Effector memory CD8-positive, alpha-beta T cell (primary cell): Measurements from ENCODE around the gene CREB3L2.

Source experiments
- ATAC-seq: fragments of 150-1000 bp; cut with Tn5 transposase; replicated peaks from 2 replicates; pipeline ENCODE4 v1.10.0; 2021; ENCODE audit warnings: mild to moderate bottlenecking, moderate library complexity
- DNase-seq, 3 experiments: peaks; one replicate each; pipeline ENCODE4 v3.0.0; 2021
- H3K27ac Mint-ChIP-seq, 2 donors: one replicate each; pipeline ENCODE4 v1.8.0; 2022; ENCODE audit warnings: mild to moderate bottlenecking in 2 of 2, mixed read lengths in 2 of 2, moderate library complexity in 2 of 2
- H3K27me3 Mint-ChIP-seq, 2 donors: one replicate each; pipeline ENCODE4 v1.8.0; 2022; ENCODE audit warnings: mixed read lengths in 2 of 2
- H3K36me3 Mint-ChIP-seq: one replicate; pipeline ENCODE4 v1.8.0; 2022; ENCODE audit warnings: mild to moderate bottlenecking, moderate library complexity, mixed read lengths; ENCODE audit not compliant: insufficient read depth
- H3K4me1 Mint-ChIP-seq, 2 donors: one replicate each; pipeline ENCODE4 v1.8.0; 2022; ENCODE audit warnings: low read depth in 2 of 2, mixed read lengths in 2 of 2
- H3K4me3 Mint-ChIP-seq, 2 donors: one replicate each; pipeline ENCODE4 v1.8.0; 2022; ENCODE audit warnings: mild to moderate bottlenecking in 2 of 2, mixed read lengths in 2 of 2, moderate library complexity in 2 of 2
- H3K9me3 Mint-ChIP-seq, 2 donors: one replicate each; pipeline ENCODE4 v1.8.0; 2022; ENCODE audit warnings: mixed read lengths in 2 of 2

Gene CREB3L2

DNA sequence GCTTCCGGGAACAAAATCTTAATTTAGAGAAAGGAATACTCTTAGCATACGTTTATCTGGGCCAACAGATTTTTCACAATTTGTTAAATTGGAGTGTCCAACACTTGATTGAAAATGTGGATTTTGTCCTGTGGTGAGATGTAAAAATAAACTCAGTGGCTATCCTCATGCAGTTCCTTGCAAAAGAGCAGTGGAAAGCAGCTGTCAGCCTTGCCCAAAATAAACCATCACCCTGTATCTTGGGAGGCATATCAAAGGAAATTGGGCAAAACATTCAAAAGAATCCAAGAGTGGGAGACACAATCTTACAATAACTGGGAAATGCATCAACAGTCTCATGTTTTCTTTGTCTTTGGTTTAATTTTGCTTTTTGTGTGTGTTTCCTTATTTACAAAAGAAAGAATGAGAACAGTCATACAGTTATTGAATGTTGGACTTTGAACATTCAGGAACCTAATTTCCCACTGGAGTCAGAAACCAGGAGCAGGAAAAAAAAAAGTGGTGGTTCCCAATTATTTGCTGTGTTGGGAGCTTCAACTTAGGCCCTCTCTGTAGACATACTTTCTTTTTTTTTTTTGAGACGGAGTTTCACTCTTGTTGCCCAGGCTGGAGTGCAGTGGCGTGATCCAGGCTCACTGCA lies 110.8 kb downstream of the CREB3L2 start:
- Mint-ChIP-seq H3K27me3 (no peaks in the 10 kb centered on the region), H3K36me3 (peaks cover 33% of the 10 kb centered on the region), H3K4me1 (peaks cover 1 to 12% of the 10 kb centered on the region in 2 donors), H3K4me3 (no peak overlapping the region), H3K27ac (no peak overlapping the region), H3K9me3 (no peaks in the 10 kb centered on the region)
- ATAC-seq (no peak), DNase-seq (no peak)

DNA sequence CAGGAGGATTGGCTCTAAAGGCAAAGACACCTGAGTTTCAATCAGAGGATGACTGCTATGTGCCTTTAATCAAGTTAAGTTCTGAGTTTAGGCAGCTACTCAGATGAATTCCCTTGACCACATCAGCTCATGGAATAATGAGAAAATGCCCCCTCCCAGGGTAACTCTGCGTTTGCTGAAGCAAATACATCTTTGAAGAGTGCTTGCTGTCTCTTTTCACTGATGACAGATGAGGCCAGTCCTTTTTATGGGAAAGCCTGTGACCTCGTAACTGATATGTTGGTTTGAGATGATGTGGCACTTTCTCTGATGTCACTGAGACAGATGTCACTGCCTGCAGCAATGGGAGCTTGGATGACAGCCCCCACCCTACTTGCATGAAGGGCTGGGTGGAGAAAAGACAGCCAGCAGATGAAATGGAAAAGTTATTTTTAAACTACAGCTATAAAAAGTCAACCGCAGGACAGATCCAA lies 111.4 kb downstream of the CREB3L2 start:
- DNase-seq (no peak), ATAC-seq (no peak)
- peaks cover 26% of the 10 kb centered on the region for H3K36me3 Mint-ChIP-seq
- no peaks in the 10 kb centered on the region for H3K27me3 Mint-ChIP-seq
- H3K27ac Mint-ChIP-seq: no peak overlapping the region
- H3K4me1 Mint-ChIP-seq: peaks cover 3 to 12% of the 10 kb centered on the region in 2 donors
- H3K9me3 Mint-ChIP-seq: no peaks in the 10 kb centered on the region
- H3K4me3 Mint-ChIP-seq: no peak overlapping the region

DNA sequence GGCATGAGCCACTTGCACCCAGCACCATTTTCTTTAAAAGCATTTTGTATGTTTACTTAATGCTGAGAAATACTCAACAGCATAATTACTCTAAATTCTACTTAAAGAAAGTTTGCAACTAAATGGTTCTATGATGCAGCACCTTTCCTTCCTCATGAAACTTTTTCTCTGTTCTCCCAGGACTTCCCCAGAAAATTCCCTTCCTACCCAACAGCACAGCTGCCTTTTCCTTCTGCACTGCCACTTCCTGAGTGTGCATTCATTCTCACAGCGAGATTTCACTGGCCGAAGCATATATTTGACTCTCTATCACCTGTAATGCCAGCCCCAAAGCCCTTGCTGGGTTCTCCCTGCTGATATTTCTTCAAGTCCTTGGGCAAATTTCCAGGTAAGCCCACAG lies 113.6 kb downstream of the CREB3L2 start:
- Mint-ChIP-seq H3K36me3 (peaks cover 27% of the 10 kb centered on the region), H3K4me1 (peaks cover 3 to 5% of the 10 kb centered on the region in 2 donors), H3K9me3 (no peaks in the 10 kb centered on the region), H3K27ac (peak overlapping the region; percentile 4 to 83), H3K4me3 (no peak overlapping the region), H3K27me3 (no peaks in the 10 kb centered on the region)
- ATAC-seq (no peak), DNase-seq (no peak)

- ATAC-seq: no peak
- DNase-seq: no peak
- Mint-ChIP-seq H3K36me3 (peaks cover 33% of the 10 kb centered on the region), H3K27ac (peak overlapping the region in 1 of 2 donors; percentile 60), H3K27me3 (no peaks in the 10 kb centered on the region), H3K4me3 (no peak overlapping the region), H3K9me3 (no peaks in the 10 kb centered on the region), H3K4me1 (peaks cover 3 to 5% of the 10 kb centered on the region in 2 donors)
Observed at GRCh38 chr7:137886746-137887145, 115.1 kb downstream of the CREB3L2 start.

- H3K27me3 Mint-ChIP-seq: no peaks in the 10 kb centered on the region
- ATAC-seq: no peak
- DNase-seq: no peak
- no peaks in the 10 kb centered on the region for H3K9me3 Mint-ChIP-seq
- H3K36me3 Mint-ChIP-seq: peaks cover 36% of the 10 kb centered on the region
- no peak overlapping the region for H3K4me3 Mint-ChIP-seq
- peak overlapping the region in 1 of 2 donors; percentile 60 for H3K27ac Mint-ChIP-seq
- H3K4me1 Mint-ChIP-seq: peaks cover 3 to 5% of the 10 kb centered on the region in 2 donors
Observed at GRCh38 chr7:137886281-137886680, 115.6 kb downstream of the CREB3L2 start.

DNA sequence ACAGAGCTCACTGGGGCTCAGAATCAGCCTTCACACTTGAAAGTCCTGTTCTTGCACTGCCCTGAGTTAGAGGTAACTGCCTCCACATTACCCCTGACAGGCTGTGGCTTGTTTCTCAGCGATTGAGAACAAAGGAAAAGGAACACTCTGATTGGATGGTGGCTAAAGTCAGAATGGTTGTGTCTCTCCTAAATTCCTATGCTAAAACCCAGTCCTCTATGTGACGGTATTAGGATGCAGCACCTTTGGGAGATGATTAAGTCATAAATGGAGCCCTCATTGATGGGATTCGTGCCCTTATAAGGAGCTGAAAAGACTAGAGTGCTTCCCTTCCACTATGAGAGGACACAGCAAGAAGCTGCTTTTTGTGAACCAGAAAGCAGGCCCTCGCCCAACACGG lies 116.2 kb downstream of the CREB3L2 start:
- H3K4me1 Mint-ChIP-seq: peaks cover 3 to 5% of the 10 kb centered on the region in 2 donors
- H3K27me3 Mint-ChIP-seq: no peaks in the 10 kb centered on the region
- H3K9me3 Mint-ChIP-seq: no peaks in the 10 kb centered on the region
- no peak overlapping the region for H3K4me3 Mint-ChIP-seq
- DNase-seq (no peak), ATAC-seq (no peak)
- H3K27ac Mint-ChIP-seq: no peak overlapping the region
- H3K36me3 Mint-ChIP-seq: peaks cover 39% of the 10 kb centered on the region

GRCh38 chr7:137882806-137883205 lies 119.1 kb downstream of the CREB3L2 start:
- Mint-ChIP-seq H3K36me3 (peaks cover 55% of the 10 kb centered on the region), H3K27ac (no peak overlapping the region), H3K27me3 (no peaks in the 10 kb centered on the region), H3K9me3 (no peaks in the 10 kb centered on the region), H3K4me1 (peaks cover 0 to 3% of the 10 kb centered on the region in 2 donors), H3K4me3 (no peak overlapping the region)
- no peak for DNase-seq
- ATAC-seq: no peak

GRCh38 chr7:137882261-137882668 lies 119.6 kb downstream of the CREB3L2 start:
- no peaks in the 10 kb centered on the region for H3K27me3 Mint-ChIP-seq
- no peaks in the 10 kb centered on the region for H3K9me3 Mint-ChIP-seq
- ATAC-seq: no peak
- H3K4me1 Mint-ChIP-seq: peaks cover 0 to 3% of the 10 kb centered on the region in 2 donors
- peaks cover 53% of the 10 kb centered on the region for H3K36me3 Mint-ChIP-seq
- H3K27ac Mint-ChIP-seq: no peak overlapping the region
- no peak overlapping the region for H3K4me3 Mint-ChIP-seq
- DNase-seq: no peak

DNA sequence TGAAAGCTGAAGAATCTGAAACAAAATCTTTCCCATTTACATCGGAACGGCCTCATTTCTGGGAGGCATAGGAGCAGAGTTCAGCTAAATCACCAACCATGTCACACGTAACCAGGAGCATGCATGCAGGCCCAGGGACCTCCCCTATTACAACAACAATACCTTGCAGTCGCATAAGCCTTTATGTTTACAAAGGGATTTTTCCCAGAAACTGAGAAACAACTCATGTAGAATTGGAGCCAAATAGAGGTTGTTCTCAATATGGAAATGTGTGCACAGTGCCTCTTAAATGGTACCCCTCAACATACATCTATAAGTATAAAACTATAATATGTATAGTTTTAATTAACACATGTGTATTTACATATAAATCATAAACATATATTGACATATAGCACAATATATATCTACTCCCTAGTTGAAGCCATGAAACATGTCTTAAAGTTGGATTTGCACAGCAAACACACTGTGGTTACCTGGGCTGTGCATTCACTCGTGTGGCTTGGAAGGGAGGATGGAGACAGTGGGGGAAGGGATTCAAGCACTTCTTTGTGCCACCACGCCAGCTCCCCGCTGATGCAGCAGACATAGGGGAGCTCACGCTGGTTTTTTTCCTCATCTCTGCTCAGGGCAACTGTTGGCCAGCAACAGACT lies 120.2 kb downstream of the CREB3L2 start:
- Mint-ChIP-seq H3K9me3 (no peaks in the 10 kb centered on the region), H3K27me3 (no peaks in the 10 kb centered on the region), H3K4me3 (no peak overlapping the region), H3K27ac (no peak overlapping the region), H3K4me1 (peaks cover 0 to 3% of the 10 kb centered on the region in 2 donors), H3K36me3 (peaks cover 51% of the 10 kb centered on the region)
- ATAC-seq (no peak), DNase-seq (no peak)

DNA sequence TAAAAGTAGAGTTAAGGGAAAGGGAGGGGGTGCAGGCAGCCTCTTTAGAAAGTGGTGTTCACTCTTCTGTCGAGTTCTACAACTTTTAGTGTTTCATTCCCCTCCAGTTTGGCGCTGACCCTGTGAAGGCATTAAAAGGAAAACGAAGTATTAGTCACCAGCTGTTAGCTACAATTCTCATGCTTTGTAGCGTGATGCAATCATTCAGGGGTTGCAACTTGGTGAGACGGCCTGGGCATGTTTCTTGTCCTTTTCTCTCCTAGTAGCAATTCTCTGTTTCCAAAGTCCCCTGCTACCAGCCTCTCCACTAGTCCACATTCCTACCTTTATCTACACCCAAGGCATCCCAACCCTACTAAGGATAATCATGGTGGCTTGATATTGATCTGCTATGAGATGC lies 121.5 kb downstream of the CREB3L2 start:
- Mint-ChIP-seq H3K27me3 (no peaks in the 10 kb centered on the region), H3K36me3 (peaks cover 62% of the 10 kb centered on the region), H3K9me3 (no peaks in the 10 kb centered on the region), H3K4me3 (no peak overlapping the region), H3K27ac (no peak overlapping the region), H3K4me1 (no peaks in the 10 kb centered on the region)
- ATAC-seq (no peak), DNase-seq (no peak)

DNA sequence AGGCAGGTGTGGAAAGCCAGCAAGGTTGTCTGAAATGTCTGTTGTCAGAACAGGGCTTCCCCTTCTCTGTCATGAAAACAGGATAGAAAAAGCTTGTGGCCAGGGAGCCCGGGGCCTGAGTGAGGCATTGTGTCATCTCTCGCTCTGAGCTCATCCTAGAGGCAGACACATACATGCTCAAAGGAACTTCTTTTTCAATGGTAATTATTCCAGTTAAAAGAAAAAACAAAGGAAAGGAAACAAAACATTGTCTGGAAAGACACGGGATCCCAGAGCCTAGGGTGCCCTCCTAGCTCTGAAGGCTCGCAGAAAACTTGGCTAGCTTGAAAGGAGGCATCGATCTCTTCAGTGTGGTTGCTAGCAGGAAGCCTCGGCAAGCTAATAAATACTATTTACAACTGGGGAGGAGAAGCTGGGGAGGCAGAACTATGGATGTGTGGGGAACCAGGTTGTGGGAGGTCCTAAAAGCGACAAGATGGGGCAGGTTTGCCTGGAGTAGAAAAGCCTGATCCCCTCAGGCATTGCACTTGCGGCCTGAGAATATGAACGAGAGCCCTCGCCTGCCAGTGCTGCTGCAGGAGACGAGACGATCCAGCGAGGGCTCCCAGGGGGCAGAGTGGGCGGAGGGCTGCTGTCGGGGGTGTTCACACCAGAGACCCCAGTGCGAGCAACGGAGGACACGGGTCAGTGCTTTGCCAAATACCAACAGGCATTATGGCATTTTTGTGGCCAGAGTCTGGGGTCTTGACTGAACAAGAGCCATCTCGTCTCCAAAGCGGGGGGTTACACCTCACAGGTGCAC lies 122.3 kb downstream of the CREB3L2 start:
- no peaks in the 10 kb centered on the region for H3K9me3 Mint-ChIP-seq
- ATAC-seq: no peak

DNA sequence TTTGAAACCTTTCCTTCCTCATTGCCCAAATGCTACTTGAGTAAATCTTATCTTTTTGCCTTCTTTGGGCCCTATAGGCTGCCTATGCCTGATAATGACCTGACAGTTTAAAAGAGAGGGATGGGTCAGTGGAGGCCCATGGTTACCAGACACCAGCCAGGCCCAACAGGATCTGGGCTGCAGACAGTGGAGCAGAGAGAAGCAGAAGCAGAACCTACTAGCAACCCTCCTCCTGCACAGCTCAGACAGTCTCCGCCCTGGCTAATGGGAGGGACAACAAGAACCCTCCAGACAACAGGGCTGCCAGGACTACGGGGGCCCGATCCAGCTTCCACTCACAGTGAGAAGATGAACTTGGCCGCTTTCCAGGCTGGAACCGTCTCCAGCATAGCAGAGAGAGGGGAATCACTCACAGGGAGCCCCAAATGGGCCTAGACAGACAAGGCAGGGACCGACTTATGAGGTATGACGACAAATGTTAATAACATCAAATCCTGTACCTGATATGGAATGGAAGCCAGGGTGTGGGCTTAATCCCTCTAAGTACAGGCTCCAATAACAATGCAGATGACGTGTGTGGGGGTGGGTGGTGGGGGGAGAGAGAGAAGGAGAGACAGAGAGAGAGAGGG lies 123.4 kb downstream of the CREB3L2 start:
- H3K27me3 Mint-ChIP-seq: no peaks in the 10 kb centered on the region

More for the DNA sequence above, 122.3 kb downstream of the CREB3L2 start:
- Mint-ChIP-seq H3K36me3 (peaks cover 66% of the 10 kb centered on the region), H3K27ac (peak overlapping the region in 1 of 2 donors; percentile 71), H3K4me1 (no peaks in the 10 kb centered on the region), H3K4me3 (no peak overlapping the region), H3K27me3 (no peaks in the 10 kb centered on the region)
- no peak for DNase-seq

GRCh38 chr7:137877027-137877675 lies 124.7 kb downstream of the CREB3L2 start:
- DNase-seq (no peak), ATAC-seq (no peak)
- Mint-ChIP-seq H3K27ac (no peak overlapping the region), H3K9me3 (no peaks in the 10 kb centered on the region), H3K27me3 (no peaks in the 10 kb centered on the region), H3K4me3 (no peak overlapping the region), H3K4me1 (no peaks in the 10 kb centered on the region), H3K36me3 (peaks cover 63% of the 10 kb centered on the region)

More for the DNA sequence above, 123.4 kb downstream of the CREB3L2 start:
- DNase-seq: no peak
- Mint-ChIP-seq H3K27ac (peak overlapping the region in 1 of 2 donors; percentile 5), H3K4me3 (no peak overlapping the region), H3K4me1 (no peaks in the 10 kb centered on the region), H3K9me3 (no peaks in the 10 kb centered on the region), H3K36me3 (peaks cover 66% of the 10 kb centered on the region)
- no peak for ATAC-seq
